ENCODE measurements around the gene TNFRSF4.
A peak's percentile ranks its signal among the peaks of the same experiment; 100 is the strongest.
"Not testable (repeated sequence)": the region's sequence is repeated elsewhere in the genome, so short reads cannot be mapped to it uniquely, and the experiment has no call there.

Gene TNFRSF4

DNA sequence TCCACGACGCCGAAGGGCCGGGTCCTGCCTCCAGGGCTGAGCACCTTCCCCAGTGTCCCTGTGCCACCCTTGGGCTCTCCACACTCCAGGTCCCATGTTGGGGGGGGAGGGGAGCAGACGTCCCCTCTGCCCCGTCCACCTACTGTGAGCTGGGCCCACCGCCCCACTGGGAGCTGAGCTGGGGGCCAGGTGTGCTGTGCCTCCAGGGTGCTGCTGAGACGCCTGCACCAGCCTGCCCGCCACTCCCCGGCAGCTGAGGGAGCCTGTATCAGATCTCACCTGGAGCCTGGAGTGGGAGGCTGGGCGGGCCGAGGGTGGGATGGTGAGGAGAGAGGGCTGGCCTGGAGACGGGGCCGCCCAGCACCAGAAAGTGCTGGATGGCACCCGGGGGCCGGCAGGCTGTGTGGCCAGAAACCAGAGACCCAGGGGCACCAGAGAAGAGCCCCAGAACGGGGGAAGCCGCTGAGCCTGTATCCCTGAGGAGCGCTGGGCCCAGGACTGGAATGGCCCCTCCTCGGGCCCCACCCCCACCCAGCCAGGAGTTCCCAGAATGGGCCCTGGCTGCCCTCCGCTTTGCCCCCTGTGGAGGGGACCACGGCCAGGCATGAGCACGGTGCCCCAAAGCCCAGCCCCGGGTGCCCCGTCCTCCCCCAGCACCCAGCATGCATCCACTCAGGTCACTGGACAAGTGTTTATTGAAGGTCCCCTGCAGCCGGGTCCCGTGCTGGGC is 11.0 kb downstream of the TNFRSF4 start:
- no peak for DNase-seq (ENCODE audit: low read depth)

DNA sequence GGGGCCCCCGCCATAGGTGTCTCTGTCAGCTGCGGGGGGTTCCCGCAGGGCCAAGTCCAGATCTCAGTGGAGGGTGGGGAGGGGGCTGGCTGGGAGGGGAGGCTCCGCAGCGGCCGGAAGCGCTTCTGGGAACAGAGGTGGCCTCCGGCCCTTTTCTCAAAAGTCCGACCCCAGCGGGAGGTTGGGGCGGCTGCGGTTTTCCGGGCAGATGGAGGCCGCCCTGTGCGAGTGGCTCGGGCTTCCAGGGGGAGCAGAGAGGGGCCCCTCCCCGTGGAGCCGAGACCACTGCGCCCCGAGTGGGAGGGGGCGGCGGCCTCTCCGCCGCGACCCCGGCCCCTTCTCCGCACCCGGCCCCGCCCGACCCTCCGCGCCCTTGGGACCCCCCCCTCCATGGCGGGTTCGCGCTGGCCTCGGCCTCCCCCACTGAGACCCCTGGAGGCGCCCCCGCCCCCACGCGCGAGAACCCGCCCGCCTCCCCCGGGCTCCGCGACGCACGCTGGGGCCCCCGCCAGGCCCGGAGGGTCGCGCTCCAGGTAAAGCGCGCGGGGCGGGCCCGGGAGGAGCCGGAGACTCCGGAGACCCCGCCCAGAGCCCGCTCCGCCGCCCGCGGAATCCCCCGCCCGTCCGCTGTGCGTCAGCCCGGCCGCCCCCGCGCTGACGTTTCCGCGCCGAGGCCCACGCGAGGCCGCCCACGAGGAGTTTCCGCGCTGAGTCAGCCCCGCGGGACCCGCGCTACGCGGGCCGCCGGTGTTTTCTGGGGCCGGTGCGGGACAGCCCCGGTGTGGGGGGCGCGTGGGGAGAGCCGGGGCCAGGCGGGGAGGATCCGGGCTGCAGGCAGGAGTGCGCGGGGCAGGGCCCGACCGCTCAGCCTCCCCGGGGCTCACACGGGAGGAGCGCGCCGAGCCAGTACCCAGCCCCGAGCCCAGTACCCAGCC is 12.8 kb downstream of the TNFRSF4 start:
- peak; percentile 14 for DNase-seq (ENCODE audit: low read depth)

DNA sequence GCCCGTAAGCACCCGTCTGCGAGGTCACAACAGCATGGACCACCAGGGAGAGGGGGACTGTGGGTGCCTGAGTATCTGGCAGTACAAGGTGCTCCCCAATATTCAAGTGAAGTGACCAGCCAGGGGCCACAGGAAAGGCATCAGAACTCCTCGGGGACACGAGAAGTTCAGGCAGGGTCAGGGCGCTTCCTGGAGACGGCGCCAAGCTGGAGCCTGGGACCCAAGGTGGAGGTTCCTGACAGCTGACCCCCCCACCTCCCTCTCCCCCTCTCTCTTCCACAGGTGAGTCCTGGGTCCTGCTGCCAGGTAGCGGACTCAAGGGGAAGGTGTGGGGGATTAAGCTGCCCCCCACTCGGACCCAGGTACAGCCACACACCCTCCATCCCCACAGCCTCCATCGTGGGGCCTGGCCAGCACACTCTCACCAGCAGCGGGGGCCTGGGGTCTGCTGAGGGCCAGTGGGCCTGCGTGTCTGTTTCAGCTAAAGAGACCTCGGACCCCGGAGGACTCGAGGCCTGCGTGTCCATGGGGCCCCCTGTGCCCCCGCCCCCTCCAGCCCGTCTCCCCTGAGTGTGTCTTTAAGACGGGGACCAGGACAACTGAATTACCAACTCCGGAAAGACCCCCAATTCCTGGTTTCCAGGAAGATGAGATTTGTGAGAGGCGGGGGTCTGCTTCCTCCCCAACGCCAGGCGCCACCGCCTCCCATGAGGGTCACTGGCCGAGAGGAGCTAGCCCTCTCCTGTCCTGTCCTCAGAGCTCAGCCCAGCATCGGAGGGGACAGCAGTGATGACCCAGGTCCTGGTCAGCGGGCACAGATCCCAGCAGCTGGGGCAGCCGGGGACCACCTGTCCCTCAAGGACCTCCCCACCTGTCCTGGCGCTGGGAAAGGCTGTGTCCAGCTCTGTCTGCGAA is 13.7 kb downstream of the TNFRSF4 start:
- DNase-seq (ENCODE audit: low read depth) = no peak

DNA sequence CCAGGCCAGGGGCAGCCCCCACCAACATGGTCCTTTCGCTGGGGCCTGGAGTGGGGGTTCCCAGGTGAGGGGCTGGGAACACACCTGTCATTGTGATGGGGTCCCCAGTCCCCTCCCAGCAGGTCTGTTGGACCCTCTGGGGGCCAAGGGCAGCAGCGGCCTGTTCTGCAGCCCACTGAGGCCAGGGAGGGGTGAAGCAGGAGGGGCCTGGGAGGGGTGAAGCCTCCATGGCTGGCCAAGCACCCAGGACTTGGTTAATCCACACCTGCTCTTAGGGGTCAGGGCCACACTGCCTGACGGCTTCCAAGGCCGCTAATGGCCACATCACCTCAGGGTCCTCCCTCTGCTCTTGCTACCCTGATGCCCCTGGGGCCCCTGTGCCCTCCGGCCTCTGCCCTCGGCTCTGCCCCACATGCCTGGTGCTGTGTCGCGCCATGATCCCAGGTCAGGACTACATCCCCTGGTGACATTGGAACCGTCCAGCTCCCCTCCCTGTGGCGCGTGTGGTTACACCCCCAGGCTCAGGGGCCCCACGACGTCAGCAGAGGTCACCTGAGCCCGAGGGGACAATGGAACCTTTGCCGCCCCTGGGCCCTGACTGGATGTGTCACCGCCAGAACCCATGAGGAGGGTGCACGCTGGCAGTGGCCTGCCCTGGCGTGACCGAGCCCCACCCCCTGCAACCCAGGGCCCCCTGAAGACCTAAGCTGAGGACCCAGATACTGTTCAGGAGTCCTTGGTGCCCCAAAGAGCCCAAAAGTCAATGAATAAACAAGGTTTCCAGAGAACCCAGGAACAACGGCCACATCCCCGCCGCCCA is 14.6 kb downstream of the TNFRSF4 start:
- no peak for DNase-seq (ENCODE audit: low read depth)

DNA sequence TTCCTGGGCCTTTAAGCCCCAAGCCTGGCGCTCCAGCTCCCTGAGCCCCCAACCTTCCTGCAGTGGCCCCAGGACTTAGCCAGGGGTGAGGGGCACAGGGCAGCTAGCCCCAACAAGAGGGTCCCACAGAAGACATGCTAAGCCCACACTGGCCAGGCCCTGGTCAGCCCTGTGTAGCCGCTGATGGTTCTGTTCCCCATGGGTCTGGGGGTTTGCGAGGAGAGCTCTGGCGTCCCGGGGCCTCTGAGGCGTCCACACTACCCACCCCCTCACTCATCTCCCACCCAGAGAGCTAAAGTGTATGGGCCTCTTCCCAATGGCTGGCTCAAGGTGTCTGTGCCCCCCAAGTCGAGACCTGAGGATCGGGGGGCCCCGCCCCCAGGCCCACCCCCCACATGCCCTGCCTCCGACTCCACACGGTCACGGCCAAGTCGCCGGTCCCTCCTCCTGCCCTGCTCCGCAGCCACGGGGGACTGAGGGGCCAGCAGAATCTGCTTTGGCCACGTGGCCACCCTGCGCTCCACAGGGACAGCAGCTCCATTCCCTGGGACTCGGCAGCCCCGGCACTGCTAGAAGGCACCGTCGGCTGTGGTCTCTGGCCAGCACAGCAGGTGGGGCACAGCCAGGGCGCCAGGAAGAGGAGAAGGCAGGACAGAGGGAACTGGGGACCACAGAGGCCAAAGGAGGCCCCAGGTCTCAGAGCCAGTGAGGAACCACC is 15.4 kb downstream of the TNFRSF4 start:
- no peak for DNase-seq (ENCODE audit: low read depth)

DNA sequence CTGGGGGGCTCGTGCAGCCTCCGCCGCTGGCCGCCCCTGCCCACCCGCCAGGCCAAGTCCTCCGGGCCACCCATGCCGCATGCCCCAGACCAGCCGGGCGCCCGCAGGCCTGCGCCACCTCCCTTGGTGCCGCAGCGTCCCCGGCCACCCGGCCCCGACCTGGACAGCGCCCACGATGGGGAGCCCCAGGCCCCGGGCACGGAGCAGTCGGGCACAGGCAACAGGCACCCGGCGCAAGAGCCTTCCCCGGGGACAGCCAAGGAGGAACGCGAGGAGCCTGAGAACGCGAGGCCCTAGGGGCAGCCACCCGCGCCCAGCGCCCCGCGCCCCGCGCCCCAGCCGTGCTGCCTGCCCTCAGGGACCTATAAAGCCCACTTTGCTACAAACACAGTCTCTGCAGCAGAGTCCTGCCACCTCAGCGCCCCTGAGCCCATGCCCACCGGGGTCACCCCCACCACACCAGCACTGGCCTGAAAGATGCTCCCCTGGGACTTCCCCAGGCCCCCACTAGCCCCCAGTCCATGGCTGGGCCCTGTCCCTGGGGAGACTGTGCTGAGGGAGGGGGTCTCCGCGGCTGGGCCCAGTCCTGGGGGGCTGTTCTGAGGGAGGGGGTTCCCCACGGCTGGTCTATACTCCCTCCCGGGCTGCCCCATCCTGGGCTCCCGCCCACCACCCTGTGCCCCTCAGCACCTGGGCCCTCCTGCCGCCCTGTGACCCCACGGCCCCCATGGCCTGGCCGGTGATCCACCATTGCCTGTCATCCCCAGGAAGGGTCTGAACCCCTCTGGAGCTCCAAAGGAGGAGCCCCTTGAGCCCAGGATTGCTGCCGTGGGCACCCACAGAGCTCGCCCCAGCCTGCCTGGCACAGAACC is 16.2 kb downstream of the TNFRSF4 start:
- no peak for DNase-seq (ENCODE audit: low read depth)

DNA sequence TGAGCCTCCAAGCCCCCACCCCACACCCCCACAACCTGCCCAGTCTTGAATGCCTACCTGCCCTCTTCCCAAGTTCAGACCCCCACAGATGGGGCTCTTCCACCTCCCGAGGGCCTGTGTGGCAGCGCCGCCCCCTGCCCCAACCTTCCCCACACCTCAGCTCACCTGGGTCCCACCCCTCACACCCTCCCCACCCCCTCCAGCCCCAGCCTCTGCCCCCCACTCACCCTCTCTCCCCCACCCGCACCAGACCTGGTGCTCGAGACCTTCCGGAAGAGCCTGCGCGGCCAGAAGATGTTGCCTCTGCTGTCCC is 16.8 kb downstream of the TNFRSF4 start:
- no peak for DNase-seq (ENCODE audit: low read depth)

DNA sequence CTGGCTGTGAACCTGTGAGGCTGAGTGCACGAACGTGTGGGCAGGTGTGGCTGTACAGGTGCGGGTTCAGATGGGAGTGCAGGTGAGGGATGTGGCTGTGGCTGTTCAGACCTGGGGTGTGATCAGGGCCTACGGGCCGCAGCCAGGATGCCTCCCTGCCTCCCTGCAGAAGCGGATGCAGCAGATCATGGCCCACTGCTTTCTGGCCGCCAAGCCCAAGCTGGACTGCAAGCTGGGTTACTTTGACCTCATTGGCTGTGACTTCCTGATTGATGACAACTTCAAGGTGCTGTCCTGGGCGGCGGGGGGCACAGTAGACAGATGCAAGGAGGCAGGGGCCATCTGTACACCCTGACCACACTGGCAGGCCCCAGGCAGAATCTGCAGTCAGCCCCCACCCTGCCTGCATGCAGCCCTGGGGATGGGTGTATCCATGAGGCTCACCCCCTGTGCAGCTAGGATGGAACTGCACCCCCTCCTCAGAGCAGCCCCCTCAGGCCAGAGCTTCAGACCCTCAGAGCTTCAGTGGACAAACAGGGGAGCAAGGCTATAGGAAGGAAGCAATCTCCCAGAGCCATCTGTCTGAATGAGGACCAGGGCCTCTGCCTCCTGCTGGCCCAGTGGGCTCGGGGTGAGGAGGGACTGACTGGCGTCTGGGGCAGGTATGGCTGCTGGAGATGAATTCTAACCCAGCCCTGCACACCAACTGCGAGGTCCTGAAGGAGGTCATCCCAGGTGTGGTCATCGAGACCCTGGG is 17.3 kb downstream of the TNFRSF4 start:
- no peak for DNase-seq (ENCODE audit: low read depth)

DNA sequence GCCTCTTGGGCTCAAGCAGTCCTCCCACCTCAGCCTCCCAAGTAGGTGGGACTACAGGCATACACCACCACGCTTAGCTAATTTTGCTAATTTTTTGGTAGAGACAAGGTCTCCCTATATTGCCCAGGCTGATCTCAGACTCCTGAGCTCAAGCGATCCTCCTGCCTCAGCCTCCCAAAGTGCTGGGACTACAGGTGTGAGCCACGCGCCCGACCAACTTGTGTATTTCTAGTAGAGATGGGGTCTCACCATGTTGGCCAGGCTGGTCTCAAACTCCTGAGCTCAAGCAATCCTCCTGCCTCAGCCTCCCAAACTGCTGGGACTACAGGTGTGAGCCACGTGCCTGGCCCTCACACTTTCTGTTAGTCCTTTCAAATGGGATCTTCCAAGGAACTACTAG is 18.2 kb downstream of the TNFRSF4 start:
- not testable (repeated sequence) for DNase-seq (ENCODE audit: low read depth)

DNA sequence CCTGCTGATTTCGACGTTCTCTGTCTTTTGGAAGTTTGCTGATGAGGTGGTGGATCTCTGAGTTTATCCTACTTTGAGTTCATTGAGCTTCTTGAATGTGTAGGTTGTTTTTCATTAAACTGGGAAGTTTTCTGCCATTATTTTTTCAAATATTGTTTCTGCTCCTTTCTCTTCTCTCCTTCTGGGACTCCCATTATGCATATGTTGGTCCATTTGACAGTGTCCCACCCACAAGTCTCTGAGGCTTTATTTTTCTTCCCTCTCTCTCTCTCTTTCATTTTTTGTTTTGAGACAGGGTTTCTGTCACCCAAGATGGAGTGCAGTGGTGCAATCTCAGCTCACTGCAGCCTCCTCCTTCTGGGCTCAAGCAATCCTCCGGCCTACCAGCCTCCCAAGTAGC is 19.2 kb downstream of the TNFRSF4 start:
- no peak for DNase-seq (ENCODE audit: low read depth)

DNA sequence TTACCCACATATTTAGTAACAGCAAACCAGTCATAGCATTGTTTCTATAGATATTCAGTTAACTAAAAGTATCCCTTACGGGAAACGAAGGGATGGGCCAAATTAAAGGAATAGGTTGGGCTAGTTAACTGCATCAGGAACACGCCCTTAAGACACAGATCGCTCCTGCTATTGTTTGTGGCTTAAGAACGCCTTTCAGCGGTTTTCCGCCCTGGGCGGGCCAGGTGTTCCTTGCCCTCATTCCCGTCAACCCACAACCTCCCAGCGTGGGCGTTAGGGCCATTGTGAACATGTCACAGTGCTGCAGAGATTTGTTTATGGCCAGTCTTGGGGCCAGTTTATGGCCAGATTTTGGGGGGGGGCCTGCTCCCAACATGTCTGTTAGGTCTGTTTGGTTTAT is 22.2 kb downstream of the TNFRSF4 start:
- no peak for DNase-seq (ENCODE audit: low read depth)

DNA sequence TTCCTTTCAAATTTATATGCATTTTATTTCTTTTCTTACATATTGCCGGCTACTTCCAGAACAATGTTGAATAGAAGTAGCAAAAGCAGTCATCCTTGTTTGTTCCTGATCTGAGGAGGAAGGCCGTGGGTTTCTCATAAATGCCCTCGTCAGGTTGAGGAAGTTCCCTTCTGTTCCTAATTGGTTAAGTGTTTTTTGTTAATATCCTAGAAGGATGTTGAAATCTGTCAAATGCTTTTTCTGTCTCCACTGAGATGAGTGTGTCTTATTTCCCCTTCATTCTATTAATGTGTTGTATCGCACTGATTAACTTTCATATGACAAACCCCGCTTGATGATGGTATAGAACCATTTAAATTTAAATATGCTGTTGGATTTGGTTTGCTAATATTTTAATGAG is 24.8 kb downstream of the TNFRSF4 start:
- DNase-seq (ENCODE audit: low read depth) = no peak

DNA sequence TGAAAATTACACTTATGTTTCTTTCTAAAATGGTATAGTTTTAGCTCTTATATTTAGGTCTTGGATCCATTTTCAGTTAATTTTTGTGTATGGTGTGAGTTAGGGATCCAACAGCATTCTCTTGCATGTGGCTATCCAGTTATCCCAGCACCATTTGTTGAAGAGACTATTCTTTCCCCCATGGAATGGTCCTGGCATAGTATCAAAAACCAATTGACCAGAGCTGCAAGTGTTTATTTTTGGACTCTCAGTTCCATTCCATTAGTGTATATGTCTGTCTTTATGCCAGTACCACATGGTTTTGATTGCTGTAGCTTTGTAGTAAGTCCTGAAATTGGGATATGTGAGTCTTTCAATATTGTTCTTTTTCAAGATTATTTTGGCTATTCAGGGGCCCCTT is 26.0 kb downstream of the TNFRSF4 start:
- DNase-seq (ENCODE audit: low read depth) = peak; percentile 3

DNA sequence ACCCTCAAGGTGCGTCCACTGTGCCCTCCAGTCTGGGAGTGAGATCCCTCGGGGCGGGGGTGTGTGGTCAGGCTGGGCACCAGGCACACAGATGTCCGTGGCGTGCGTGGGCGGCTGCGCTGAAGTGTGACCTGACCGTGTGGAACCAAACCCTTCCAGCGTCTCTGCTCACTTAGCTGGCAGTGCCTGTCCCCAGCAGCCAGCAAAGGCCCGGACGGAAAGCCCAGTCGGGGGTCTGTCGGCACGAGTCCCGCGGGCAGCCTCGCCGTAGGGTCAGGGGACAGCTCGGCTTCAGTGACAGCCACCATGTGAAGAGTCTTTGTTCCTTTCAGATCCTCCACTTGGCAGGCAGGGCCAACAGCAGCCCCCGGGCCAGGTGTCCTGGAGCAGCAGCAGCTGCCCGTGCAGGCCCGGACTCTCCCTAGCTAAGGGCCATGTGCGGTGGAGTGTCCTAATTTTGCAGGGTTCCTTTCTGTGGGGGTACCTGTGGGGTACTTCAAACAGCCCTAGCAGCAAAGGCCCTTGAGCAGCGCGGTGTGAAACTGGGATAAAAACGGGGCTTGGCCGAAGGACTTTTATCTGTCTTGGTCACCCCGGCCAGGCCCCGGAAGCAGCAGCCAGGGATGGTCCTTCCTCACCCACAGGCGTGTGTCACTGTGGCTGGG is 28.7 kb downstream of the TNFRSF4 start:
- no peak for DNase-seq (ENCODE audit: low read depth)

DNA sequence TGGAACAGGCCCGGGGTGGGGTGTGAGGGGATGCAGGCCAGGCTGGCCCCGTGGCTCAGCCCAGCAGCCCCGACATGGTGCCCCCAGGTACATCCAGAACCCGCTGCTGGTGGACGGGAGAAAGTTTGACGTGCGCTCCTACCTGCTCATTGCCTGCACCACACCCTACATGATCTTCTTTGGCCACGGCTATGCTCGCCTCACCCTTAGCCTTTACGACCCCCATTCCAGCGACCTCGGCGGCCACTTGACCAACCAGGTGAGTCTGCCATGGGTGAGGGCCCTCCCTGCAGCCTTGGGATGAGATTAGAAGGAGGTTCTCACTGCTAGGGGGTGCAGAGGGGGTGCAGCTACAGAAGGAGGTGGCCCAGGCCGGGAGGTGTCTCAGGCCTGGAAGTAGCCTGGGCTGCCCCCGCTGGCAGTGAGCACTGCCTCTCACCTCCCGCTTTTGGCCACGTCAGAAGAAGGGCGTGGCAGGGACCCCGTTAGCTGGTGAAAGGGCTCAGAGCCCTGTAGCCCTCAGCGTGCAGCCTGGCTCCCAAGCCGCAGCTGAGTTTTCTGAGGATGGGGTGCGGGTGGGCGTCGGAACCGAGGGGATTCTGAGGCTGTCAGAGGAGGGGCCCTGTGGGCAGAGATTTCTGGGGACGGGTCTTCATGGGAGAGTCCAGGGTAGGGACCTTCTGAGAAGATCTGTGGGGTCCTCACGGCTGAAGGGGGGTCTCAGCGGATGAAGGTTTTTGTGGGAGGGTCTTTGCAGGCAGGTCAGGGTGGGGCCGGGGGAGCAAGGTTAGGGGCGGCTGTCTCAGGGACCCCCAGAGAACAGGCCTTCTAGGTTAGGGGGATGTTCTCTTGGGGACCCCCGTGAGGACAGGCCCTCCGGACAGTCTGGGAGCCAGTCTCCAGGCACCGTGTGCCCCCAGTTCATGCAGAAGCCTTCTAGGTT is 29.8 kb downstream of the TNFRSF4 start:
- DNase-seq (ENCODE audit: low read depth) = no peak

DNA sequence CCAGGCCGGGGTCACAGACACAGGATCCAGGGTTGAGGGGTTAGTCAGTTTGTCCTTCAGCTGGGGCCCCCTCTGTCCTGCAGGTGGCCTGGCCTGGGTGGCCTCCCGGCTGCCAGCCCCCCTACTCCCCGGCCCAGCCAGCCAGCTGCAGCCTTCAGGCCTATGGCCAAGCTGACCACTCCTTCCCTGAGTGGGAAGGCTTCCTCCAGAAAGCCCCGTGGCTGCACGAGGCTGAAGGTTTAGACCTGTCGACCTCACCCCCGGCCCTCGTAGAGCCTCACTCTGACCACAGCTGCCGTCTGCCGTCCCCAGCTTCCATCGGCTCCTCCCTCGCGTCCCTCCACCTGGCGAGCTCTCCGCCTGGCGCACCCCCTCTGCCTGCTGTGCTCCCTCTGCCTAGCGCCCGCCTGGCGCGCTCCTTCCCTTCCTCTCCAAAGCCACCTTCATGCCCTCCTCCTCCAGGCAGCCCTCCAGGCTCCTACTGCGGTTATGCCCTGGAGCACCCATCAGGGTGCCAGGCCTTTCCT is 30.7 kb downstream of the TNFRSF4 start:
- DNase-seq (ENCODE audit: low read depth) = no peak
